Endodermal cell (in vitro differentiated cells): ENCODE measurements around the gene TTC23L. TPM values are rescaled to one million over a fixed set of nuclear protein-coding genes. Genes with fewer than 3 reads are reported as not detected.

ENCODE experiments used
- DNase-seq: peaks from one replicate; pipeline ENCODE4 v3.0.0-alpha.2; 2017
- H3K27ac ChIP-seq: 2 replicates; pipeline ENCODE4 v1.5.1; 2013; ENCODE audit warnings: mild to moderate bottlenecking, low read depth, low read length, moderate library complexity
- H3K27me3 ChIP-seq: 2 replicates; pipeline ENCODE4 v1.6.1; 2013; ENCODE audit warnings: mild to moderate bottlenecking, low read length, moderate library complexity; ENCODE audit not compliant: insufficient read depth, control insufficient read depth, poor library complexity, severe bottlenecking
- H3K36me3 ChIP-seq: 2 replicates; pipeline ENCODE4 v1.7.0; 2013; ENCODE audit warnings: mild to moderate bottlenecking, low read length, moderate library complexity; ENCODE audit not compliant: control insufficient read depth, insufficient read depth
- H3K4me1 ChIP-seq: one replicate; pipeline ENCODE4 v1.7.0; 2013; ENCODE audit warnings: low read length; ENCODE audit not compliant: control insufficient read depth, insufficient read depth
- H3K4me3 ChIP-seq: 2 replicates; pipeline ENCODE4 v1.5.1; 2013; ENCODE audit warnings: mild to moderate bottlenecking, low read length, moderate library complexity
- H3K9ac ChIP-seq: 2 replicates; pipeline ENCODE4 v1.6.1; 2013; ENCODE audit warnings: mild to moderate bottlenecking, low read length, moderate library complexity; ENCODE audit not compliant: poor library complexity, severe bottlenecking; ENCODE audit errors: extremely low read depth
- H3K9me3 ChIP-seq: 2 replicates; pipeline ENCODE4 v1.6.1; 2013; ENCODE audit warnings: mild to moderate bottlenecking, low read length, moderate library complexity; ENCODE audit not compliant: control insufficient read depth
- H3K27ac Mint-ChIP-seq: 2 replicates; pipeline ENCODE4 v1.8.0; 2020; ENCODE audit warnings: mixed read lengths
- H3K27me3 Mint-ChIP-seq: 2 replicates; pipeline ENCODE4 v1.8.0; 2021; ENCODE audit warnings: mild to moderate bottlenecking, mixed read lengths; ENCODE audit not compliant: insufficient read depth
- H3K36me3 Mint-ChIP-seq: 2 replicates; pipeline ENCODE4 v1.8.0; 2020; ENCODE audit warnings: low read depth, mixed read lengths
- H3K4me1 Mint-ChIP-seq: 2 replicates; pipeline ENCODE4 v1.8.0; 2020; ENCODE audit warnings: mixed read lengths
- H3K4me3 Mint-ChIP-seq: 2 replicates; pipeline ENCODE4 v1.8.0; 2020; ENCODE audit warnings: mild to moderate bottlenecking, moderate library complexity, mixed read lengths
- H3K9me3 Mint-ChIP-seq: 2 replicates; pipeline ENCODE4 v1.8.0; 2020; ENCODE audit warnings: mild to moderate bottlenecking, mixed read lengths
- WGBS, 2 experiments: methylation state at CpG; one replicate each; pipeline versions ENCODE4 v1.1.5 to v1.1.7; 2013; ENCODE audit warnings: missing lambda C conversion rate in 2 of 2, mixed read lengths in 1 of 2; ENCODE audit not compliant: insufficient coverage in 1 of 2, insufficient read length in 1 of 2; 5-methylcytosine and 5-hydroxymethylcytosine counted together
- total RNA-seq, 2 donors: library from RNA; stranded (reverse); fragmentation: NEBNext Ultra II Directional in 1 of 2; extraction: Animal tissue kit (Norgen Biotek cat#: 25700) in 1 of 2; gene quantifications; 2 replicates in 1 of 2; 3 replicates in 1 of 2; pipeline ENCODE4 v1.2.1, GENCODE V29; 2021
- TF ChIP-seq, protein P1 (sequence below): fragments of 200-600 bp; sonication (generic); conservative IDR thresholded peaks from 2 replicates; pipeline ENCODE4 v1.5.0; 2021; ENCODE audit warnings: antibody characterized with exemption, mild to moderate bottlenecking

The TTC23L gene
- total RNA-seq, 2 donors from 2014 or later, result 0.95 to 3.0 TPM

DNA sequence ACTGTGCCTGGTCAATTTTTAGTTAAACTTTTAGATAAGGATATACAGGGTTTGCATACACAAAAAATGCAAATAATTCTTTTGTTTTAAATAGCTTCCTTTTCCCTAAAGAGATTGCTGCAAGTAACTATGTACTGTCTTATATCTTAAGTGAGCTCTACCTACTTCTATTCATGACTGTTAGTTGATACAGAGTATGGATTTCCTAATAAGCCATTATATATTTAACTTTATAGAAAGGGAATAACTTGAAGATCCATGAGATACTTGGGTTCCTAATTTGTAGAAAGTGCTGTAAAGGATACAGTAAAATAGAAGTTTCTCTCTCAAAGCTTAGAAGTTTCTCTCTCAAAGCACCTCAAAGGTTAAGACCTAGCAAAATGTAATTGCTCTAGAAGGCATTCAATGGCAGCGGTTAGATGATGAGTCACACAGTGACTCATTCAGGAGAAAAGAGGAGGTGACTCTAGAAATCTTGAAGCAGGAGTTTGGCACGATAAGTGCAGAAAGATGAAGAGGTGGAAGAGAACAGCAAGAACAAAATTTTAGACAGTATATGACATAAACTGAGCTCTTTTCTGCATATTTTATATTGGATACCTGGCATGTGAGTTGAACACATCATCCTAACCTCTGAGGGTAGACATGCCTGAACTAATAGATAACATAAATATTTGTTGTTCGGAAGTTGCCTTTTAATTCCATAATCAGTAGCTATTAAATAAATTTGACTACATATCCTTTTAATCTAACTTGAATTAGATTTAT lies 84.9 kb downstream of the TTC23L start:
- TF ChIP-seq, protein P1, sequence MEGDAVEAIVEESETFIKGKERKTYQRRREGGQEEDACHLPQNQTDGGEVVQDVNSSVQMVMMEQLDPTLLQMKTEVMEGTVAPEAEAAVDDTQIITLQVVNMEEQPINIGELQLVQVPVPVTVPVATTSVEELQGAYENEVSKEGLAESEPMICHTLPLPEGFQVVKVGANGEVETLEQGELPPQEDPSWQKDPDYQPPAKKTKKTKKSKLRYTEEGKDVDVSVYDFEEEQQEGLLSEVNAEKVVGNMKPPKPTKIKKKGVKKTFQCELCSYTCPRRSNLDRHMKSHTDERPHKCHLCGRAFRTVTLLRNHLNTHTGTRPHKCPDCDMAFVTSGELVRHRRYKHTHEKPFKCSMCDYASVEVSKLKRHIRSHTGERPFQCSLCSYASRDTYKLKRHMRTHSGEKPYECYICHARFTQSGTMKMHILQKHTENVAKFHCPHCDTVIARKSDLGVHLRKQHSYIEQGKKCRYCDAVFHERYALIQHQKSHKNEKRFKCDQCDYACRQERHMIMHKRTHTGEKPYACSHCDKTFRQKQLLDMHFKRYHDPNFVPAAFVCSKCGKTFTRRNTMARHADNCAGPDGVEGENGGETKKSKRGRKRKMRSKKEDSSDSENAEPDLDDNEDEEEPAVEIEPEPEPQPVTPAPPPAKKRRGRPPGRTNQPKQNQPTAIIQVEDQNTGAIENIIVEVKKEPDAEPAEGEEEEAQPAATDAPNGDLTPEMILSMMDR, result no peak
- no peak for DNase-seq
- peaks cover 77% of the 10 kb centered on the region for H3K36me3 ChIP-seq
- H3K27ac Mint-ChIP-seq, result no peak overlapping the region
- no peaks in the 10 kb centered on the region for H3K27me3 ChIP-seq
- no peaks in the 10 kb centered on the region for H3K27me3 Mint-ChIP-seq
- no peaks in the 10 kb centered on the region for H3K4me1 ChIP-seq
- H3K4me1 Mint-ChIP-seq, result no peaks in the 10 kb centered on the region
- no peak overlapping the region for H3K27ac ChIP-seq
- H3K36me3 Mint-ChIP-seq, result peaks cover 49% of the 10 kb centered on the region
- no peak overlapping the region for H3K9ac ChIP-seq
- H3K4me3 Mint-ChIP-seq, result no peak overlapping the region
- H3K4me3 ChIP-seq, result no peak overlapping the region
- 79 to 94% methylated on average over 2 of the region's 3 CpGs for WGBS, 2 experiments
- H3K9me3 ChIP-seq, result no peaks in the 10 kb centered on the region
- no peaks in the 10 kb centered on the region for H3K9me3 Mint-ChIP-seq

DNA sequence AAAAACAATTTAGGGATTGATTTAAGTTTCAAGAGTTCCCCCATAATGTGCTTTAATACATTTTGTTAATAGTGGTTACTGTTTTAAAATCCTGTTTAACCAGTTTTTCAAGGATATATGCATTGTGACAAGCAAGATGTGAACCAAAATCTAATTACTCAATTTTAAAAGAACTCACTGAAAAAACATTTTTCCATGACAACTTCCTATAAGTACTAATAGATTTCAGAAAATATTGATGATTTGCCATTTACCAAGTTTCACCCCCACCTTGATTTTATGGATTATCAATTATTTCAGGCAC lies 85.5 kb downstream of the TTC23L start:
- no peak for DNase-seq
- Histone ChIP-seq H3K4me3 (no peak overlapping the region), H3K4me1 (no peaks in the 10 kb centered on the region), H3K27ac (no peak overlapping the region), H3K36me3 (peaks cover 75% of the 10 kb centered on the region), H3K27me3 (no peaks in the 10 kb centered on the region), H3K9me3 (no peaks in the 10 kb centered on the region), H3K9ac (no peak overlapping the region)
- H3K27me3 Mint-ChIP-seq, result no peaks in the 10 kb centered on the region
- H3K4me3 Mint-ChIP-seq, result no peak overlapping the region
- TF ChIP-seq, protein P1, result no peak
- H3K9me3 Mint-ChIP-seq, result no peaks in the 10 kb centered on the region
- H3K4me1 Mint-ChIP-seq, result no peaks in the 10 kb centered on the region
- H3K27ac Mint-ChIP-seq, result no peak overlapping the region
- peaks cover 49% of the 10 kb centered on the region for H3K36me3 Mint-ChIP-seq

DNA sequence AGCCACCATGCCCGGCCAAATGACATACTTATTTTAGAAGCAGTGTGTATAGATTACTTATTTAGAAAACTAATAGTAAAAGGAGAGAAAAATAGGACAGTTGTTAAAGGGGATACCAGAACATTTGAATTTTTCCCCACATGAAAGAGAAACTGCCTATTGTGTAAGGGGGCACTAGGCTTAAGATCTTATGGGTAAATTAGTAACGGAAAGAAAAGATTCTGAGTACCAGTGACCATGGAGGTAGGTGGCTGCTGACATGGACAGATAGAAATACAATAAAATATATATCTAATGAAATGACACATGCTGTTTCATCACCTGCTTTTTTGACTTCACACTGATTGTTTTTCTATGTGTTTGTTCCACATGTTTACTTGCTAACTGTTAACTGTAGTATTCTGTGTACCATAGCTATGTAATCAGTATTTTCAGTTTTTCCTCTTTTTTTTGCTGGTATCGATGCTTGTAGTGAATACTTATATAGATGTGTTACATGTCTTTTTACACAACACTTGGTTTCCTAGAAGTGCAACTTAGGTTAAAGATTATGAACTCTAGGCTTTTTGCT lies 87.4 kb downstream of the TTC23L start:
- Histone ChIP-seq H3K4me1 (no peaks in the 10 kb centered on the region), H3K4me3 (no peak overlapping the region), H3K27ac (no peak overlapping the region), H3K9ac (no peak overlapping the region), H3K36me3 (peaks cover 55% of the 10 kb centered on the region), H3K27me3 (no peaks in the 10 kb centered on the region), H3K9me3 (no peaks in the 10 kb centered on the region)
- no peak for DNase-seq
- TF ChIP-seq, protein P1, result no peak
- no peak overlapping the region for H3K4me3 Mint-ChIP-seq
- no peaks in the 10 kb centered on the region for H3K9me3 Mint-ChIP-seq
- peaks cover 9% of the 10 kb centered on the region for H3K4me1 Mint-ChIP-seq
- no peak overlapping the region for H3K27ac Mint-ChIP-seq
- H3K27me3 Mint-ChIP-seq, result no peaks in the 10 kb centered on the region
- peaks cover 39% of the 10 kb centered on the region for H3K36me3 Mint-ChIP-seq
- WGBS, 2 experiments, result 100% methylated on average over 1 to 2 of the region's 3 CpGs
